Endothelial cell (in vitro differentiated cells): ENCODE measurements around the gene LRP10. TPM values are rescaled to one million over a fixed set of nuclear protein-coding genes. Genes with fewer than 3 reads are reported as not detected.

ENCODE experiments used
- DNase-seq: peaks from one replicate; pipeline ENCODE4 v3.0.0; 2021; ENCODE audit warnings: low spot score
- H3K27ac Mint-ChIP-seq: one replicate; pipeline ENCODE4 v1.8.0; 2021; ENCODE audit warnings: mixed read lengths, inconsistent platforms; ENCODE audit not compliant: unreplicated experiment
- H3K27me3 Mint-ChIP-seq: one replicate; pipeline ENCODE4 v1.8.0; 2021; ENCODE audit warnings: mild to moderate bottlenecking, moderate library complexity, mixed read lengths, inconsistent platforms; ENCODE audit not compliant: unreplicated experiment
- H3K36me3 Mint-ChIP-seq: one replicate; pipeline ENCODE4 v1.8.0; 2021; ENCODE audit warnings: mild to moderate bottlenecking, low read depth, mixed read lengths, inconsistent platforms; ENCODE audit not compliant: unreplicated experiment
- H3K4me1 Mint-ChIP-seq: one replicate; pipeline ENCODE4 v1.8.0; 2021; ENCODE audit warnings: mild to moderate bottlenecking, mixed read lengths, inconsistent platforms; ENCODE audit not compliant: unreplicated experiment
- H3K4me3 Mint-ChIP-seq: one replicate; pipeline ENCODE4 v1.8.0; 2021; ENCODE audit warnings: mild to moderate bottlenecking, mixed read lengths, inconsistent platforms; ENCODE audit not compliant: unreplicated experiment
- H3K9me3 Mint-ChIP-seq: one replicate; pipeline ENCODE4 v1.8.0; 2021; ENCODE audit warnings: mixed read lengths, inconsistent platforms; ENCODE audit not compliant: unreplicated experiment
- total RNA-seq: library from RNA; stranded (reverse); fragmentation: NEBNext Ultra II Directional; extraction: Animal tissue kit (Norgen Biotek cat#: 25700); gene quantifications from one replicate; pipeline ENCODE4 v1.2.1, GENCODE V29; 2021; ENCODE audit not compliant: unreplicated experiment
- TF ChIP-seq, protein P1 (sequence below): fragments of 200-600 bp; sonication (generic); IDR thresholded peaks from one replicate; pipeline ENCODE4 v1.5.0; 2021; ENCODE audit warnings: antibody characterized with exemption; ENCODE audit not compliant: unreplicated experiment

Gene LRP10
- total RNA-seq, 1 donor from 2014 or later = 105 TPM

DNA sequence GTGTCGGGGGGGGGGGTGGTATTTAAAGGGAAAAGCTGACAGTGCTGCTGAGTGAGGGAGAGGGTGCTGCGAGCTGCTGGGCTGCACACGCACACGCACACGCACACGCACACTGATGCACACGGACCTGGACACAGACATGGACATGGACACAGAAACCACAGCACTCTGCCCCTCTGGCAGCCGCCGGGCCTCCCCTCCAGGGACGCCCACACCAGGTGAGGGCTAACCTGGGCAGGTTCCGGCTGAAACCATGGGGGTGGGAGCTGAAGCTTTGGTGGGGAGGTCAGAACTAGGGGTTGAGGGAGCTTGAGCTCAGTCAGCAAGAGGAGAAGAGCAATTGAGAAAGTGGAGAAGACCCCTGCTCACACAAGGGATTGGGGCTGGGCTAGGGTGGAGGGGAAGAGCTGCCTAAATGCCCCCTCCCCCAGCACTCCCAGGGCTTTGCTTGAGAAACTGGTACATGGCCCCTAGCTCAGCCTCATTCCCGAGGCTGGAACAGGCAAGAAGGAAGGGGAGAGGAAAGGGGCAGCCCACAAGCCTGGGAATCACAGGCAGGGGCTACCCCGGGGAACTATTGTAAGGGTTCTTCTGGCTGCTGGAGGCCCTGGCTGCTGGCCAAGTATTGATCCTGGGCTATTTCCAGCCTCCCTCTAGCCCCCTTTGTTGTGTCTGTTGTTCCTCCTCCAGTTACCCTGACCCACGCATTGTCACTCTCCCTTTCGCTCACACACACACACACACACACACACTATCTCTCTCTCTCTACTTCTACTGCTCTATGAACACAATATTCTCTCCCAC is 11.8 kb downstream of the LRP10 start, which contains the start of gene REM2:
REM2 (plus strand) TSS at position 50 of the 804 bp plus-strand sequence; CDS start at position 116, 66 bp downstream.
- no peak for DNase-seq
- H3K9me3 Mint-ChIP-seq = no peaks in the 10 kb centered on the region
- H3K4me1 Mint-ChIP-seq = peaks cover 43% of the 10 kb centered on the region
- H3K27ac Mint-ChIP-seq = peak within 1 kb of the TSS; percentile 70
- H3K4me3 Mint-ChIP-seq = peak within 1 kb of the TSS; percentile 56
- TF ChIP-seq, protein P1, sequence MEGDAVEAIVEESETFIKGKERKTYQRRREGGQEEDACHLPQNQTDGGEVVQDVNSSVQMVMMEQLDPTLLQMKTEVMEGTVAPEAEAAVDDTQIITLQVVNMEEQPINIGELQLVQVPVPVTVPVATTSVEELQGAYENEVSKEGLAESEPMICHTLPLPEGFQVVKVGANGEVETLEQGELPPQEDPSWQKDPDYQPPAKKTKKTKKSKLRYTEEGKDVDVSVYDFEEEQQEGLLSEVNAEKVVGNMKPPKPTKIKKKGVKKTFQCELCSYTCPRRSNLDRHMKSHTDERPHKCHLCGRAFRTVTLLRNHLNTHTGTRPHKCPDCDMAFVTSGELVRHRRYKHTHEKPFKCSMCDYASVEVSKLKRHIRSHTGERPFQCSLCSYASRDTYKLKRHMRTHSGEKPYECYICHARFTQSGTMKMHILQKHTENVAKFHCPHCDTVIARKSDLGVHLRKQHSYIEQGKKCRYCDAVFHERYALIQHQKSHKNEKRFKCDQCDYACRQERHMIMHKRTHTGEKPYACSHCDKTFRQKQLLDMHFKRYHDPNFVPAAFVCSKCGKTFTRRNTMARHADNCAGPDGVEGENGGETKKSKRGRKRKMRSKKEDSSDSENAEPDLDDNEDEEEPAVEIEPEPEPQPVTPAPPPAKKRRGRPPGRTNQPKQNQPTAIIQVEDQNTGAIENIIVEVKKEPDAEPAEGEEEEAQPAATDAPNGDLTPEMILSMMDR = no peak
- peaks cover 18% of the 10 kb centered on the region for H3K36me3 Mint-ChIP-seq
- H3K27me3 Mint-ChIP-seq = peaks cover 30% of the 10 kb centered on the region

DNA sequence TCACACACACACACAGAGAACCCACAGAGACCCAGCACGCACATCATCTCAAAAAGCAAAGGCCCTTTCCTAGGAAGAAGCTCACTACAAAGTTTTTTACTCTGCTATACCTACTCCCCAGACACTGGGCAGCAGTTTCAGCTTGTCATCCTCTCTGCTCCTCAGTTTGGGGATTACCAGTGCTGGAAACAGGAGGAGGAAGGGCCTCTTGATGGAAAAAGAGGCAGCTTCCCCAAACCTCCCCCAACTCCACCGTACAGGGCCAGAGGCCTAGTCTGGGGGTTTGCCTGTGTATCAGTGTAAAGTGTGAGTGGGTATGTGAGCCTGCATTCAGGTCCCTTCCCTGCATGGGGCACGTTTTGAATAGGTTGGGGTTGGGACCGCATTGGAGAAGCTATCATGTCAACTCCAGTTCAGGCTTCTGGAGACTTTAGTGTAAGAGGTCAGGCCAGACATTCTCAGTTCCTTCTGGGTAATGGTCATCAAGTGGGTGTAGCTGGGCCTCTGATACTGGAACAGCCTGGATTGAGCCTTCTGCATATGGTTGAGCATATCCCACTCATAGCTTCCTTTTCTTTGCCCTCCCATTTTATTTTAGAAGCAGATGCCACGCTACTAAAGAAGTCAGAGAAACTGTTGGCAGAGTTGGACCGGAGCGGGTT is 12.7 kb downstream of the LRP10 start:
- H3K4me1 Mint-ChIP-seq = peaks cover 43% of the 10 kb centered on the region
- H3K27ac Mint-ChIP-seq = peak overlapping the region; percentile 32
- no peak overlapping the region for H3K4me3 Mint-ChIP-seq

DNA sequence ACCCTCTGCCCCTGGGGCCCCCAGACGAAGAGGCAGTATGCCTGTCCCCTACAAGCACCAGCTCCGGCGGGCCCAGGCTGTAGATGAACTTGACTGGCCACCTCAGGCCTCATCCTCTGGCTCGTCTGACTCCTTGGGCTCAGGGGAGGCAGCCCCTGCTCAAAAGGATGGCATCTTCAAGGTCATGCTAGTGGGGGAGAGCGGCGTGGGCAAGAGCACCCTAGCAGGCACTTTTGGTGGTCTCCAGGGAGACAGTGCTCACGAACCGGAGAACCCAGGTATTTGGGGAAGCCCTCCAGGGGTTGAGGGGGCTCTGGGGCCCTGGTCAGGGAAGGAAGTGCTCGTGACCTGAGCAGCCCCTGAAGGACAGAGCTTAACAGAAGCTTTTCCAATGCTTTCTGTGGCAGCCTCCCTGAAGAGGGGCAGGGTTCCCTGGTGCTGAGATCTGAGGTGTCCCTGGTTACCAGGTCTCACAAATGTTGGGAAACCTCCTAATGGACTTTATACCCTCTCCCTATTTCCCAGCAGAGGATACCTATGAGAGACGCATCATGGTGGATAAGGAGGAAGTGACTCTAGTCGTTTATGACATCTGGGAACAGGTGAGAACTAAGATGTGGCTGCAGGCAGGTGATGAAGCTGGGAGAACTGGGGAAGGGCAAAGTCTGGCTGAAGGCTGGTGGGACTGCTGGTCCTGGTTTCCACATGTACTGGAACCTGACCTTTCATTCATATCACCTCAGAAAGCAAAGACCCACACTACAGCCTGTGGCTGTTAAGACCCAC is 13.4 kb downstream of the LRP10 start:
- no peak for DNase-seq
- no peaks in the 10 kb centered on the region for H3K9me3 Mint-ChIP-seq
- TF ChIP-seq, protein P1 = no peak
- H3K27ac Mint-ChIP-seq = no peak overlapping the region
- no peak overlapping the region for H3K4me3 Mint-ChIP-seq
- peaks cover 43% of the 10 kb centered on the region for H3K4me1 Mint-ChIP-seq
- H3K36me3 Mint-ChIP-seq = peaks cover 4% of the 10 kb centered on the region
- peaks cover 30% of the 10 kb centered on the region for H3K27me3 Mint-ChIP-seq

More for the DNA sequence above, 12.7 kb downstream of the LRP10 start:
- no peaks in the 10 kb centered on the region for H3K9me3 Mint-ChIP-seq
- H3K27me3 Mint-ChIP-seq = peaks cover 30% of the 10 kb centered on the region
- no peak for DNase-seq
- TF ChIP-seq, protein P1 = no peak
- H3K36me3 Mint-ChIP-seq = peaks cover 10% of the 10 kb centered on the region

DNA sequence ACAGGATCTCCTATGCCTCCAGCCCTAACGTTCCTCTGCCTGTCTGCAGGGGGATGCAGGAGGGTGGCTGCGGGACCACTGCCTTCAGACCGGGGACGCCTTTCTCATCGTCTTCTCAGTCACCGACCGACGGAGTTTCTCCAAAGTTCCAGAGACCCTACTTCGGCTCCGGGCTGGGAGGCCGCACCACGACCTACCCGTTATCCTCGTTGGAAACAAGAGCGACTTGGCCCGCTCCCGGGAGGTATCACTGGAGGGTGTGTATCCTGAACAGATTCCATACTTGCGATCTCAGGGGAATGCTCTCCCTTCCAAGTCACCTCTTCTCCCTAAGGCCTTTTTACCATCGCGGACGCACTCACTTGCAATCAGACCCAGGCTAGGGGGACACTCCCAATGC is 14.4 kb downstream of the LRP10 start:
- Mint-ChIP-seq H3K27me3 (peaks cover 30% of the 10 kb centered on the region), H3K4me3 (peak overlapping the region; percentile 86), H3K27ac (peak overlapping the region; percentile 91), H3K4me1 (peaks cover 43% of the 10 kb centered on the region), H3K9me3 (no peaks in the 10 kb centered on the region), H3K36me3 (peaks cover 4% of the 10 kb centered on the region)
- no peak for DNase-seq
- TF ChIP-seq, protein P1 = no peak
